Measurements from ENCODE around the gene HNRNPM.

The HNRNPM gene

DNA sequence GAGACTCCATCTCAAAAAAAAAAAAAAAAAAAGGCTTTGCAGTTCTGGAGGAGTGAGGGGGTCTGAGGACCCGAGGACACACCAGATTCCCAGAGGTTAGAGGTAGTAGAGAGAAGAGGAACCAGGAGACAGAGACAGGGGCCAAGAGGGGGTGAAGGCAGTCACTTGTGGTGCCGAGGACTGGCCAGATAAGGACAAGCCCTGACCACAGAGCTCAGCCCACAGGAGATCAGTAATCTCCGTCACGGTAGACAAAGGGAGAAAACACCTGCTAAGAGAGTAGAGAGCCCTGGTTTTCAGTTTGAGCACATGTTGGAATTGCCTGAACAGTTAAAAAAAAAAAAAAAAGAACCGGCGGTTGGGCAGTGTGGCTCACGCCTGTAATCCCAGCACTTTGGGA is 59.4 kb downstream of the HNRNPM start:
- no peak for TF ChIP-seq CTCF (IDR thresholded peaks at IDR 0.05; ENCODE audit: low read depth, low read length, missing control alignments)
- H3K4me3 ChIP-seq (ENCODE audit: low read depth, low read length), result no peak overlapping the region
- in situ Hi-C loops (cut with HindIII; ENCODE audit: low sequenced_read_pairs), result no loop called here
- no peak for DNase-seq (ENCODE audit: low read depth)

- no peak for DNase-seq (ENCODE audit: low read depth)
- TF ChIP-seq CTCF (IDR thresholded peaks at IDR 0.05; ENCODE audit: low read depth, low read length, missing control alignments), result no peak
- H3K4me3 ChIP-seq (ENCODE audit: low read depth, low read length), result no peak overlapping the region
- in situ Hi-C loops (cut with HindIII; ENCODE audit: low sequenced_read_pairs), result no loop called here
These were observed 60.1 kb downstream of the HNRNPM start for GRCh38 chr19:8504919-8505318.

GRCh38 chr19:8505680-8506401 is 61.1 kb downstream of the HNRNPM start:
- H3K4me3 ChIP-seq (ENCODE audit: low read depth, low read length), result peak overlapping the region; percentile 51
- DNase-seq (ENCODE audit: low read depth), result peak; percentile 19
- in situ Hi-C loops (cut with HindIII; ENCODE audit: low sequenced_read_pairs), result no loop called here
- TF ChIP-seq CTCF (IDR thresholded peaks at IDR 0.05; ENCODE audit: low read depth, low read length, missing control alignments), result peak; percentile 81

DNA sequence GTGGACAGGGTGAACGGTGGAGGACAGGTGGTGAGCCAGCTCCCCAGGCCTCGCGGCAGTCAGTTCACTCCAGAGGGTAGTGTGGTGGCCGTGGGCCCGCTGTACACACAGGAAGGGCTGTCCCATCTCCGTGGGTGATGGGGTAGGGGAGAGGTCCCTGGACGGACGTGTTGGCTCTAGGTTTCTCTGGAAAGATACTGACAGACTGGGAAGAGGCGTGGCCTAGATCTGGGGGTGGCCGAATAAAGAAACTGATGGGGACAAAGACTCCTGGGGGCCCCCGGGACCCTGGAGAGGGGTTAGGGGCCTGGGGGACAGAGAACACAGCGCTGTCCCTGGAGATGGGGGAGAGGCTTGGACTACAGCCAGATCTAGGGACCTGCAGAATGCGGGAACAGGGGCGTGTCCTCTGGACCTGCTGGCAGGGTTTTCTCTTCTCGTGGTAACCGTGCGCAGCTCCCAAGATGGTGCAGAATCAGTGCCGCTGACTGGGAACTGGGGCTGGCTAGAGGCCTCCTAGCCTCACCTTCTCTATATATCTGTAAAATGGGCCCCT is 61.7 kb downstream of the HNRNPM start:
- in situ Hi-C loops (cut with HindIII; ENCODE audit: low sequenced_read_pairs), result no loop called here
- no peak for DNase-seq (ENCODE audit: low read depth)
- peak overlapping the region; percentile 51 for H3K4me3 ChIP-seq (ENCODE audit: low read depth, low read length)
- no peak for TF ChIP-seq CTCF (IDR thresholded peaks at IDR 0.05; ENCODE audit: low read depth, low read length, missing control alignments)

DNA sequence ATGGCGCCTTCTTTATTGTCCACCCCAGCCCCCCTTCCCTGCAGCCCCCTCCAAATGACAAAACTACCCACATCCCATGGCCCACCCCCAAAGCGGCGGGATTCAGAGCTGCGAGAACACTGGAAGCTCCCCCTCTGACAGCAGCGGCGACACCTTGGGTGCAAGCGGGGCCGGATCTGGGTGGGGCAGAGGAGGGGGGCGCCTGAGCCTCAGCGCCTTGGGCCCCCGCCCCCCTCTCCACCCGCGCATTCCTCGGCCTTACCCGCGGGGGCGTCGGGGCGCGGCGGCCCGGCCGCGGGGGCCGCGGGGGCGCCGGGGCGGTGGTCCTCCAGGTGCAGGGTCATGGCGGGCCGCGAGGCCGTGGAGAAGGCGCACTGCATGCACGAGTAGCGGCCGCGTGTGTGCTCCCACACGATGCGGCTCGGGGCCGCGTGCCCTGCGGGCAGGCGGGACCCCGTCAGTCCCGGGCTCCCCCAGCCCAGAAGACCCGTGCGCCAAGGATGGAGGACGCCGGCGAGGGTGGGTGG is 65.9 kb downstream of the HNRNPM start:
- no peak for DNase-seq (ENCODE audit: low read depth)
- H3K4me3 ChIP-seq (ENCODE audit: low read depth, low read length), result no peak overlapping the region
- no peak for TF ChIP-seq CTCF (IDR thresholded peaks at IDR 0.05; ENCODE audit: low read depth, low read length, missing control alignments)
- in situ Hi-C loops (cut with HindIII; ENCODE audit: low sequenced_read_pairs), result no loop called here

DNA sequence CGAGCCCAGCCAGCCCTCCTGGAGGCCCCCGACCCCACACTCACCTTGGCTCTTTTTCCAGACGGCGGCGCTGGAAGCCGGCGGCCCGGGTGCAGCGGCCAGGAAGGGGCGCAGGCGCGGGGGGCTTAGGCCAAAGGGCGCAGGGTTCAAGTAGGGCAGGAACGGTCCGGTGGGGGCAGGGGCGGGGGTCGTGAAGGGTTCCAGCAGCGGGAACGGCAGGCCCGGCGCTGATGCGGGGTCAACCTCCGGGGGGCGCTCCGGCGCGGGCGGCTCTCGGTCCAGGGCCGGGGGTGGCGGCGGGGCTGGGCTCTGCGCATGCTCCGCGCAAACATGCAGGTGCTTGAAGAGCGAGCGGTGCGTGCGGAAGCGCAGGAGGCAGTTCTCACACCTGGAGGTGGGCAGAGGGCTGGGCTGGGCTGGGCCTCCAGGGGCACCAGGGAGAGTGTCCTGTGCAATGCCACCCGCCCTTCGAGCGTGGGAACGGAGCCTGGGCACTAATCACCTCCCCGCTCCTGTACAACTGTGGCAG is 66.9 kb downstream of the HNRNPM start:
- DNase-seq (ENCODE audit: low read depth), result no peak
- TF ChIP-seq CTCF (IDR thresholded peaks at IDR 0.05; ENCODE audit: low read depth, low read length, missing control alignments), result no peak
- in situ Hi-C loops (cut with HindIII; ENCODE audit: low sequenced_read_pairs), result no loop called here
- H3K4me3 ChIP-seq (ENCODE audit: low read depth, low read length), result no peak overlapping the region
